Gastroesophageal sphincter (tissue), 3 donors: ENCODE data around the gene KLHL2.

ENCODE experiments used
- CTCF ChIP-seq, 4 experiments: fragments of 200-600 bp in 2 of 4; fragments of 450-650 bp in 2 of 4; sonication (generic) in 1 of 4; IDR thresholded peaks; one replicate each; pipeline ENCODE4 v1.5.1; 2017 to 2019; ENCODE audit warnings: antibody characterized with exemption in 4 of 4, mild to moderate bottlenecking in 2 of 4, moderate library complexity in 2 of 4
- EP300 ChIP-seq: sonication (generic); formaldehyde crosslinking; IDR thresholded peaks from one replicate; pipeline ENCODE4 v1.6.1; 2017; ENCODE audit warnings: antibody characterized with exemption, mild to moderate bottlenecking
- POLR2AphosphoS5 ChIP-seq: sonication (generic); formaldehyde crosslinking; IDR thresholded peaks from one replicate; pipeline ENCODE4 v1.6.1; 2017; ENCODE audit warnings: antibody characterized with exemption

DNA sequence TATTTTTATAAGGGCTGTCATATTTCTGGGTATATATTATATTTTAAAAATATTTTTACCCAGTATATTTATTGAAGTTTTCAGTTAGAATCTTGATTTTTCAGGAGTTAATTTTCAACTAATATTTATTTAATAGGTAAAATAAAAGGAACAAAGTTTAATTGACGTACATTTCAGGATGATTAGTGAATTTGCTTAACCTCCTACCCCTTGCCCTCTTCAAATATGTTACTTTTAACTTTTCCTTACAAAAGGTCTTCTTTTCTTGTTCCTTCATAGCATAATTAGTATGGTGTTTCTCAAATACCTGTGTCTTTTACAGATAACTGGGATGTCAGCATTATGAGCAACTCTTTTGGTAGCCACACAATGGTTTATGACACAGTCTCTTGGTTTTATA is 95.3 kb downstream of the KLHL2 start:
- TF ChIP-seq CTCF (IDR thresholded peaks at IDR 0.05) (no peak), POLR2AphosphoS5 (no peak), EP300 (no peak)
